Heart left ventricle (tissue), 13 donors: Measurements from ENCODE around the gene ATP8A1.

Experiments used
- POLR2A ChIP-seq, 2 donors: fragments of 450-650 bp; IDR thresholded peaks; one replicate each; pipeline ENCODE4 v1.6.1; 2017; ENCODE audit warnings: antibody characterized with exemption in 2 of 2, mild to moderate bottlenecking in 2 of 2, moderate library complexity in 2 of 2
- TF ChIP-seq, protein P1 (sequence below), 12 donors: fragments of 200-600 bp; sonication (generic) in 4 of 12; IDR thresholded peaks; one replicate each; pipeline versions ENCODE4 v1.5.0 to v1.8.0; 2018 to 2022; ENCODE audit warnings: antibody characterized with exemption in 12 of 12, mild to moderate bottlenecking in 5 of 12
- donor health status: ischemic (EF 13 %, LVEDD 7.1; RV severe dilation, severe dysfunction).
- donor health status: DM: no; HTN: yes; CAD: no.
- donor health status: DM: no; HTN: no; CAD: no.
- donor health status: ischemic (EF 25% LVEDD 6.9; RV normal size, moderate dysfunction).
- donor health status: ischemic (EF 25% LVEDD 5.7; RV mildly dilated, moderate dysfunction).
- donor health status: ischemic (EF 35%, LVEDD 5.7; RV mildly dilated, moderate dysfunction).
- donor health status: nonischemic (EF 11% LVEDD 7.7; RV severe dilation, severe dysfunction).
- donor health status: DM: yes; HTN: yes; CAD: no.
- donor health status: PGD.
- donor health status: ischemic (EF 29% LVEDD 5.4; RV normal size, mild dysfunction).
- donor health status: nonischemic (EF 23%, LVEDD 6.1; RV moderate dilation, normal function).

DNA sequence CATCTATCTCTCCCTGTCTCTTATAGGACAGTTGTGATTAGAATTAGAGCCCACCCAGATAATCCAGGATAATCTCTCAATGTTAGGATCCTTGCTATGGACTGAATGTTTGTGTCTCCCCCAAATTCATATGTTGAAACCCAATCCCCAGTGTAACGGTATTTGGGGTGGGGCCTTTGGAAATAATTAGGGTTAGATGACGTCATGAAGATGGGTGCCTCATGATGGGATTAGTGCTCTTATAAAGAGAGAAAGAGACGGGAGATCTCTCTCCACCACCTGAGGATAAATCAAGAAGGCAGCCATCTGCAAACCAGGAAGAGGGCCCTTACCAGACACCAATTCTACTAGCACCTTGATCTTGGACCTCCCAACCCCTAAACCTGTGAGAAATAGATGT, 293.3 kb downstream of the ATP8A1 start:
- TF ChIP-seq, protein P1, sequence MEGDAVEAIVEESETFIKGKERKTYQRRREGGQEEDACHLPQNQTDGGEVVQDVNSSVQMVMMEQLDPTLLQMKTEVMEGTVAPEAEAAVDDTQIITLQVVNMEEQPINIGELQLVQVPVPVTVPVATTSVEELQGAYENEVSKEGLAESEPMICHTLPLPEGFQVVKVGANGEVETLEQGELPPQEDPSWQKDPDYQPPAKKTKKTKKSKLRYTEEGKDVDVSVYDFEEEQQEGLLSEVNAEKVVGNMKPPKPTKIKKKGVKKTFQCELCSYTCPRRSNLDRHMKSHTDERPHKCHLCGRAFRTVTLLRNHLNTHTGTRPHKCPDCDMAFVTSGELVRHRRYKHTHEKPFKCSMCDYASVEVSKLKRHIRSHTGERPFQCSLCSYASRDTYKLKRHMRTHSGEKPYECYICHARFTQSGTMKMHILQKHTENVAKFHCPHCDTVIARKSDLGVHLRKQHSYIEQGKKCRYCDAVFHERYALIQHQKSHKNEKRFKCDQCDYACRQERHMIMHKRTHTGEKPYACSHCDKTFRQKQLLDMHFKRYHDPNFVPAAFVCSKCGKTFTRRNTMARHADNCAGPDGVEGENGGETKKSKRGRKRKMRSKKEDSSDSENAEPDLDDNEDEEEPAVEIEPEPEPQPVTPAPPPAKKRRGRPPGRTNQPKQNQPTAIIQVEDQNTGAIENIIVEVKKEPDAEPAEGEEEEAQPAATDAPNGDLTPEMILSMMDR (IDR thresholded peaks at IDR 0.05): no peak
- no peak for TF ChIP-seq POLR2A (IDR thresholded peaks at IDR 0.05)
